BE2C (cell line): Measurements from ENCODE around the gene CDC5L.
"Not testable (repeated sequence)": the region's sequence is repeated elsewhere in the genome, so short reads cannot be mapped to it uniquely, and the experiment has no call there.

Source experiments
- DNase-seq: peaks from one replicate; pipeline ENCODE4 v3.0.0-alpha.2; 2020
- H3K27me3 ChIP-seq: fragments of 250-450 bp; sonication (Bioruptor Pico); 2 replicates; pipeline ENCODE4 v1.5.1; 2020; ENCODE audit warnings: mild to moderate bottlenecking
- H3K36me3 ChIP-seq: fragments of 250-450 bp; sonication (Bioruptor Pico); 2 replicates; pipeline ENCODE4 v1.5.1; 2020; ENCODE audit warnings: mild to moderate bottlenecking
- H3K4me1 ChIP-seq: fragments of 250-450 bp; sonication (Bioruptor Pico); 2 replicates; pipeline ENCODE4 v1.5.1; 2020
- H3K4me3 ChIP-seq: 2 replicates; pipeline ENCODE4 v1.5.1; 2011; ENCODE audit warnings: low read depth, low read length
- H3K9me3 ChIP-seq: fragments of 250-450 bp; sonication (Bioruptor Pico); 2 replicates; pipeline ENCODE4 v1.5.1; 2020
- CTCF ChIP-seq: IDR thresholded peaks from 2 replicates; pipeline ENCODE4 v1.5.1; 2012; ENCODE audit warnings: mild to moderate bottlenecking, low read depth, low read length

Gene CDC5L

GRCh38 chr6:44342052-44342451 lies 45.5 kb upstream of the CDC5L start:
- TF ChIP-seq CTCF: no peak
- Histone ChIP-seq H3K4me3 (peak overlapping the region; percentile 39), H3K27me3 (no peaks in the 10 kb centered on the region), H3K36me3 (no peaks in the 10 kb centered on the region), H3K9me3 (no peaks in the 10 kb centered on the region), H3K4me1 (peaks cover 21% of the 10 kb centered on the region)
- peak; percentile 73 for DNase-seq

DNA sequence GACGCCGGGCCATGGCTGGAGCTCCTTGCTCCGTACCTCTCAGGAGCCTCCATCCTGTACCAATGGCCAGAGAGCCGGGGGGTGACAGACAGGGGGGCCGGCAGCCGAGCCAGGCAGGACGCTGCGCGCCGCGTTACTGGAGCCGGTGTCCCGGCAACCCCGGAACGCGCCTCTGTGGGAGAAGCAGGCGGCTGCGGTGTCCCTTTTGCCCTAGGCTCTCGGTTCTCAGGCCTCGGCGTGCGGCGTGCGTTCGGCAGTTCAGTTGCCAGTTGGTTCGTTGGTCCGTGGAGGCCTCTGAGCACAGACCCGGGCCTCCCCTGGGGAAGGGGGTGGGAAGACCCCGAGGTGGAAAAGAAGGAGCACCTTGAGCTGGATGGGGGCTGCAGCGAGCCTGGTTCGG lies 45.0 kb upstream of the CDC5L start, which contains the start of gene SPATS1:
TSS of gene SPATS1 (plus strand) at position 162 of the 400 bp plus-strand sequence. CDS start 446 bp downstream, outside the sequence.
- Histone ChIP-seq H3K4me3 (peak within 1 kb of the TSS; percentile 39), H3K4me1 (peaks cover 21% of the 10 kb centered on the region), H3K36me3 (no peaks in the 10 kb centered on the region), H3K27me3 (no peaks in the 10 kb centered on the region), H3K9me3 (no peaks in the 10 kb centered on the region)
- no peak for TF ChIP-seq CTCF
- DNase-seq: peak; percentile 77

DNA sequence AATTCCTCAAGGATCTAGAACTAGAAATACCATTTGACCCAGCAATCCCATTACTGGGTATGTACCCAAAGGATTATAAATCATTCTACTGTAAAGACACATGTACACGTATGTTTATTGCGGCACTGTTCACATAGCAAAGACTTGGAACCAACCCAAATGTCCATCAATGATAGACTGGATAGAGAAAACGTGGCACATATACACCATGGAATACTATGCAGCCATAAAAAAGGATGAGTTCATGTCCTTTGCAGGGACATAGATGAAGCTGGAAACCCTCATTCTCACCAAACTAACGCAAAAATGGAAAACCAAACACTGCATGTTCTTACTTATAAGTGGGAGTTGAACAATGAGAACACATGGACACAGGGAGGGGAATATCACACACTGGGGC lies 40.7 kb upstream of the CDC5L start:
- DNase-seq, H3K9me3 ChIP-seq, H3K36me3 ChIP-seq, H3K4me3 ChIP-seq, H3K27me3 ChIP-seq: not testable (repeated sequence)
- peaks cover 18% of the 10 kb centered on the region for H3K4me1 ChIP-seq

DNA sequence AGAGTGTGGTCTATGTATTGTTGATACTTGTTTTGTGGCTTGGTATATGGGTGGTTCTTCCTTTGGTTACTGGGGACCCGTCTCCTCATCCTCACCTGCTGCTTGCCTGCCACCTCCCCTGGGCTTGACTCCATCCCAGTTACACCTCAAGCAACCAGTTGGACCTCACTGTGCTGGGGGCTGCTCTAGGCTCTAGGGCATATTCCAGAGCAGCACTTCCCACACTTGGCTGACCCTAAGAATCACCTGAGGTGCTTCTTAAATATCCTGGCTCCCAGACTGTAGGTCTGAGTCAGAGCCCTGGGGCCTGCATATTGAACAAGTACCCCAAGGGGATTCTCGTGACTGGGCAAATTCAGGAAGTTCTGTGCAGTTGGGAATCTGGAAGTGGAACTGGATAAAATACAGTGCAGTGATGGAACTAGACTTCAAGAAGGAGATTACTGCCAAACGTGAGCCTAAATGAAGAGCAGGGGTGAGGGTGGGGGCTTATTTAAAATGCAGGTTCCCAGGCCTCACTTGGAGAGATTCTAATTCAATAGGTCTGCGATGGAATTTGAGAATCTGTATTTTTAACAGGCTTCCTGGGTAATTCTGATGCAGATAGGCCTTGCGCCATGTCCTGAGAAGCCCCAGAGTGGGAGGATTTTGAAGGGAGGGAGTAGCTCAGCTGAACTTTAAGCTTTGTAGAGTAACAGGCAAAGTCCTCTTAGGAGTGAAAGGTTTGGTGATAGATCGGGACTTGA lies 37.4 kb upstream of the CDC5L start:
- peaks cover 3% of the 10 kb centered on the region; the same call in 1 of the 2 replicates for H3K4me1 ChIP-seq
- H3K9me3 ChIP-seq: no peaks in the 10 kb centered on the region
- no peaks in the 10 kb centered on the region for H3K27me3 ChIP-seq
- no peak for TF ChIP-seq CTCF
- no peak for DNase-seq
- H3K36me3 ChIP-seq: no peaks in the 10 kb centered on the region
- no peak overlapping the region for H3K4me3 ChIP-seq

DNA sequence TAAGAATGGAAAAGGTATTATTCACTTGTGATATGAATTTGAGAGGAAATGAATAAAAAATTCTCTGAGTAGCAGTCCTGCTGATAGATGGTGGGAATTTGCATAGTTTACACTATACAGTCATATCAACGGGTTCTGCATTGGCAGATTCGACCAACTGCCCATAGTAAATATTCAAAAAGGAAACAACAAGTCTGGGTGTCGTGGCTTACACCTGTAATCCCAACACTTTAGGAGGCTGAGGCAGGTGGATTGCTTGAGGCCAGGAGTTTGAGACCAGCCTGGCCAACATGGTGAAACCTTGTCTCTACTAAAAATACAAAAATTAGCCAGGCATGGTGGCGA lies 36.9 kb upstream of the CDC5L start:
- H3K4me1 ChIP-seq, H3K27me3 ChIP-seq, H3K4me3 ChIP-seq, H3K36me3 ChIP-seq, H3K9me3 ChIP-seq, DNase-seq: not testable (repeated sequence)

DNA sequence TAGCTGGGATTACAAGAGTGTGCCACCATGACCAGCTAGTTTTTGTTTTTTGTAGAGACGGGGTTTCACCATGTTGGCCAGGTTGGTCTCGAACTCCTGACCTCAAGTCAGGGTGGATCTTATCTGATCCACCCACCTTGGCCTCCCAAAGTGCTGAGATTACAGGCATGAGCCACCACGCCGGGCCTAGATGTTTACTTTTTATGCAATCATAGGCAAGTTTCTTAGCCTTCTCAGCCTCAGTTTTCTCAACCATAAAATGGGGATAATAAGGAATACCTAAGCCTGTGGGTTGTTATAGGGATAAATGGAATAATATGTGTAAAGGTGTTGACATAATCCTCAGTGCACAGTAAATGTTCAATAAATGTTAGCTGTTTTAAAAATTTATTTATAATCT lies 35.2 kb upstream of the CDC5L start:
- TF ChIP-seq CTCF: no peak
- Histone ChIP-seq H3K36me3 (no peaks in the 10 kb centered on the region), H3K9me3 (no peaks in the 10 kb centered on the region), H3K4me1 (peaks cover 3% of the 10 kb centered on the region; the same call in 1 of the 2 replicates), H3K27me3 (no peaks in the 10 kb centered on the region), H3K4me3 (no peak overlapping the region)
- no peak for DNase-seq

DNA sequence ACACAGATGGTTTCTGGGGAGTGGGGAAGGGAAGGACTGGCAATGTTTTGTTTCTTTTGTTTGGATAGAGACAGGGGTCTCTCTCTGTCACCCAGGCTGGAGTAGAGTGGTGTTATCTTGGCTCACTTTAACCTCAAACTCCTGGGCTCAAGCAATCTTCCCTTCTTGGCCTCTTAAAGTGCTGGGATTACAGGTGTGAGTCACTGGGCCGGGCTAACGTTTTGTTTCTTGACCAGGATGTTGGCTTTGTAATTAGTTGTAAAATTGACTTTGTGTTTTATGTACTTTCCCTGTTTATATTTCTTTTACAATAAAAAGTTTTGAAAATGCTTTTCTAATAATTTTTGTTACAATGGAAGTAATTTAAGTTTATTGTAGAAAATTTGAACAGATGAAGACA lies 34.2 kb upstream of the CDC5L start:
- TF ChIP-seq CTCF: no peak
- no peaks in the 10 kb centered on the region for H3K9me3 ChIP-seq
- H3K4me1 ChIP-seq: peaks cover 3% of the 10 kb centered on the region; the same call in 1 of the 2 replicates
- no peaks in the 10 kb centered on the region for H3K27me3 ChIP-seq
- no peaks in the 10 kb centered on the region for H3K36me3 ChIP-seq
- no peak overlapping the region for H3K4me3 ChIP-seq
- no peak for DNase-seq
